ENCODE data around the gene TPT1.
"Not testable (repeated sequence)": the region's sequence is repeated elsewhere in the genome, so short reads cannot be mapped to it uniquely, and the experiment has no call there.

The TPT1 gene

GRCh38 chr13:45367358-45367757 lies 26.4 kb upstream of the TPT1 start:
- DNase-seq (ENCODE audit: low read depth), result peak; percentile 98

GRCh38 chr13:45365558-45365885 lies 24.5 kb upstream of the TPT1 start:
- DNase-seq (ENCODE audit: low read depth), result no peak

- no peak for DNase-seq (ENCODE audit: low read depth)
These were observed 24.0 kb upstream of the TPT1 start for GRCh38 chr13:45364876-45365557.

GRCh38 chr13:45362939-45363338 lies 22.0 kb upstream of the TPT1 start:
- no peak for DNase-seq (ENCODE audit: low read depth)

- peak; percentile 75 for DNase-seq (ENCODE audit: low read depth)
These were observed 20.7 kb upstream of the TPT1 start for GRCh38 chr13:45361596-45362206.

- DNase-seq (ENCODE audit: low read depth), result no peak
These were observed 16.1 kb upstream of the TPT1 start for GRCh38 chr13:45356966-45357672.

- DNase-seq (ENCODE audit: low read depth), result no peak
These were observed 12.9 kb upstream of the TPT1 start for GRCh38 chr13:45353895-45354294.

- no peak for DNase-seq (ENCODE audit: low read depth)
These were observed 11.0 kb upstream of the TPT1 start for GRCh38 chr13:45352031-45352430.

GRCh38 chr13:45350152-45350551 lies 9.2 kb upstream of the TPT1 start:
- no peak for DNase-seq (ENCODE audit: low read depth)

GRCh38 chr13:45349438-45349837 lies 8.5 kb upstream of the TPT1 start:
- no peak for DNase-seq (ENCODE audit: low read depth)

GRCh38 chr13:45344064-45344463 lies 3.1 kb upstream of the TPT1 start:
- DNase-seq (ENCODE audit: low read depth), result not testable (repeated sequence)

GRCh38 chr13:45343102-45343501 lies 2.1 kb upstream of the TPT1 start:
- not testable (repeated sequence) for DNase-seq (ENCODE audit: low read depth)

- DNase-seq (ENCODE audit: low read depth), result not testable (repeated sequence)
These were observed 1.7 kb upstream of the TPT1 start for GRCh38 chr13:45342668-45343067.

GRCh38 chr13:45341799-45342500 lies 967 bp upstream of the TPT1 start:
- peak; percentile 49 for DNase-seq (ENCODE audit: low read depth)

- peak; percentile 94 for DNase-seq (ENCODE audit: low read depth)
These were observed 455 bp downstream of the TPT1 start for GRCh38 chr13:45340422-45341033.

GRCh38 chr13:45339867-45340266 lies 1.1 kb downstream of the TPT1 start:
- DNase-seq (ENCODE audit: low read depth), result no peak

- no peak for DNase-seq (ENCODE audit: low read depth)
These were observed 1.6 kb downstream of the TPT1 start for GRCh38 chr13:45339399-45339798.

GRCh38 chr13:45337803-45338202 lies 3.2 kb downstream of the TPT1 start:
- DNase-seq (ENCODE audit: low read depth), result no peak

- no peak for DNase-seq (ENCODE audit: low read depth)
These were observed 3.6 kb downstream of the TPT1 start for GRCh38 chr13:45337395-45337794.

- no peak for DNase-seq (ENCODE audit: low read depth)
These were observed 4.8 kb downstream of the TPT1 start for GRCh38 chr13:45336025-45336800.

- DNase-seq (ENCODE audit: low read depth), result no peak
These were observed 5.5 kb downstream of the TPT1 start for GRCh38 chr13:45335397-45336024.

Measured in ELR (cell line).